Cardiac septum (tissue), 1 donor: Measurements from ENCODE around the gene SERPINE2. TPM values are rescaled to one million over a fixed set of nuclear protein-coding genes. Genes with fewer than 3 reads are reported as not detected.

Source experiments
- DNase-seq: peaks from one replicate; pipeline ENCODE4 v3.0.0-alpha.2; 2020; ENCODE audit warnings: low spot score
- intact Hi-C: fragments of 100-400 bp; cut with DNase I; formaldehyde crosslinking; loops from one replicate; pipeline ENCODE4 v1.14.0; 2022
- long read RNA-seq: library from polyadenylated mRNA; unstranded; transcript quantifications from one replicate; pipeline ENCODE4 v2.0.0, GENCODE V29; 2021
- total RNA-seq: library from RNA; stranded (reverse); fragmentation: NEBNext Ultra II Directional; extraction: Animal tissue kit (Norgen Biotek cat#: 25700); gene quantifications from one replicate; pipeline ENCODE4 v1.2.1, GENCODE V29; 2021
- donor health status: DM: no; HTN: no; CAD: no.

The SERPINE2 gene, protein sequence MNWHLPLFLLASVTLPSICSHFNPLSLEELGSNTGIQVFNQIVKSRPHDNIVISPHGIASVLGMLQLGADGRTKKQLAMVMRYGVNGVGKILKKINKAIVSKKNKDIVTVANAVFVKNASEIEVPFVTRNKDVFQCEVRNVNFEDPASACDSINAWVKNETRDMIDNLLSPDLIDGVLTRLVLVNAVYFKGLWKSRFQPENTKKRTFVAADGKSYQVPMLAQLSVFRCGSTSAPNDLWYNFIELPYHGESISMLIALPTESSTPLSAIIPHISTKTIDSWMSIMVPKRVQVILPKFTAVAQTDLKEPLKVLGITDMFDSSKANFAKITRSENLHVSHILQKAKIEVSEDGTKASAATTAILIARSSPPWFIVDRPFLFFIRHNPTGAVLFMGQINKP
- total RNA-seq, result 91.5 TPM
- long read RNA-seq, transcript SERPINE2-201 (9 exons, 2,195 nt), result minor isoform, 9 of 88 reads
- long read RNA-seq, transcript SERPINE2-202 (9 exons, 2,161 nt), result major isoform, 64 of 88 reads
- long read RNA-seq, partial matches to known transcripts, result 4 of 88 reads
- long read RNA-seq, other reads (novel, unspliced or antisense), result 10 of 88 reads

DNA sequence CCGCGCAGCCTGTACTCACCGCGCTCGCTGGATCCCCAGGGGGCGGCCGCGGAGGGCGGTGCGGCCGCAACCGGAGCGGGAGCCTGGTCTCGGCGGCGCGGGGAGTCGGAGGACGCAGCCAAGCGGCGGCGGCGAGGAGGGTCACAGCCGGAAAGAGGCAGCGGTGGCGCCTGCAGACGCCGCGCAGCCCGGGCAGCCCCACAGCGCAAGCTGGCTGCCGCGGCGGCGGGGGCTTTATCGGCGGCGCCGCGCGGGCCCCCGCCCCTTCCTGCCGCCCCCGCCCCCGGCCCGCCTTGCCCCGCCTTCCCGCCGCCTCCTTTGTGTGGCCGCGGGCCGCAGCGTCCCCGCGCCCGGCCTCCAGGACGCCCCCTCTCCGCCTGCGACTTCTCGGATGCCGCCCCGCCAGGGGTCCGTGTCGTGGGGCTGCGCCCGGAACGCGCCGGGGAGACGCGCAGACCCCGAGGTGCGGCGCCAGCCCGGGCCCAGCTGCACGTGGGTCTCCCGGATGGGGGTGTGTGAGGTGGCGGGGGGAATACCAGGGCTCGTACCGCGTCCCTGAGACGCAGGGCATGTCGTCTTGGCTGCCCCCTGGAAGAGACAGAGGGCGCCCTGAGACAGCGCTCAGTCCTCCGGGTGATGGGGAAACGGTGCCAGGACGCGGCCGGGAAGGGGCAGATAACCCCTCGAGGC, at the start of gene SERPINE2:
Gene SERPINE2 (minus strand): TSS at position 207 of the 690 bp plus-strand sequence. CDS start 37,386 bp downstream, outside the sequence.
- peak; percentile 78 for DNase-seq
- intact Hi-C loops, result loop anchor here (5.0 kb wide), 1 partner anchor 243 kb away; no protein-coding TSS in a partner anchor

DNA sequence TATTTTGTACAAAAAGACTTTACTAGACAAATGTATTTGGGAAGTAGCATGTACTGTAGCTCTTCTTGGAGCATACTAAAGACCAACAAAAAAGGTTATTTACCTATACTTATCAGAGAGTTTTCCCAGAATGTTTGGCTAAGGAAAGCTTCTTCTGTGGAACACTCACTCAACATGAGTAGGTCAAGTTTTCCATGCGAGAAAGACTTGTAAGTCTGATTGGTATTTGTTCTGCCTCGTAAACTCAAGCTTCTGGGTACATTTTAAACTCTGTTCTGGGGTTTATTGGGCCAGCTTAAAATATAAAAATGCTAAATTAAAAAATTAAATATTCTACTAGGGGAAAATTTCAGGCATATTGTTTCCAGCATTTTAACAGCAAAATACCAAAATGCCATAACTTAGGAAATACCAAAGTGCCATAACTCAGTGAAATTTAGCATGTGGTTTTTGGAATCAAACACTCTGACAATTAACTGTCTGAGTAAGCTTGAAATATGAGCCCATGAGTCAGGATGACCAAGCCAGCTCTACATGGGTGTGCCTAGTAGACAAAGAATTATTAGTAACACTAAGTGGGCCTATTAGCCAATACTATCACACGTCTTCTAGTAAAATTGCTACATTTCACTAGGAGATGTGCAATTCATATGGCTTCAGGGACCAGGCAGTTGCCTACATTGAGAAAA, 47.3 kb upstream of the SERPINE2 start:
- DNase-seq, result no peak

DNA sequence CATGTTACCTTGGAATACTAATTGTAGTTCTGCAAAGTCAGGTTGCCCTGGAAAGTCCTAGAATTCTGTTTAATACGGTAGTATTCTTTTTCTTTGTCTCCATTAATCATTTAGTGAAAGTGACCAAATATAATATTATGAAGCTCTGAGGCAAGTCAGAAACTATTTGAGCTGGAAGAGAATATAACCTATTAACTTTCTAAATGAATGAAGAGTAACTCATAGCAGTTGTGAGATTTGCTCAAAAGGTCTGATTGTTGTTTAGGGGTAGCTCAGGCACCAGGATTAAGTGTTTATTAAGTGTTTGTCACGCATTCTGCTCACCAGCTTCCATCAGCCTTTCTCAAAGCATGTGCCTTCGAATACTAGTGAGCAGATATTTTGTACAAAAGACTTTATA, 46.7 kb upstream of the SERPINE2 start:
- intact Hi-C loops, result no loop called here

More for the DNA sequence above, 47.3 kb upstream of the SERPINE2 start:
- intact Hi-C loops, result no loop called here

DNA sequence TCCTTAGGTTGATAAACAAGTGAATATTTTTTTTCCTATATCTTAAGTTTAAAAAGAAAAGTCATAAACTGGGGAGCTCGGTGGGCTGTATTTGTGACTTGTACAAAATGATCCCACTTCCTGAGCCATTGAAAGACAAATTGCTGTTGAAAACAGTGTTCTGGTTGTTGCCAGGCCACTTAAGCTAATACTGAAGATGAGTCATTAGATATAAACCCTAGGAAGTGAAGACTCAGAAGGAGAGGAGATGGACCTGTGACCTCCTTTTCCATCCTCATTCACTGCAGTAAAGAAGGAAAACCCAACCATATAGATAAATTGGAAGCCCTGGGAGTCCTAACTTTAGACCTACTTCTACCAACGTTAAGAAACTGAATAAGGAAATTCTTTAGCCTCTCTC, 46.2 kb upstream of the SERPINE2 start:
- DNase-seq, result no peak
- intact Hi-C loops, result no loop called here

More for the DNA sequence above, 46.7 kb upstream of the SERPINE2 start:
- DNase-seq, result no peak

DNA sequence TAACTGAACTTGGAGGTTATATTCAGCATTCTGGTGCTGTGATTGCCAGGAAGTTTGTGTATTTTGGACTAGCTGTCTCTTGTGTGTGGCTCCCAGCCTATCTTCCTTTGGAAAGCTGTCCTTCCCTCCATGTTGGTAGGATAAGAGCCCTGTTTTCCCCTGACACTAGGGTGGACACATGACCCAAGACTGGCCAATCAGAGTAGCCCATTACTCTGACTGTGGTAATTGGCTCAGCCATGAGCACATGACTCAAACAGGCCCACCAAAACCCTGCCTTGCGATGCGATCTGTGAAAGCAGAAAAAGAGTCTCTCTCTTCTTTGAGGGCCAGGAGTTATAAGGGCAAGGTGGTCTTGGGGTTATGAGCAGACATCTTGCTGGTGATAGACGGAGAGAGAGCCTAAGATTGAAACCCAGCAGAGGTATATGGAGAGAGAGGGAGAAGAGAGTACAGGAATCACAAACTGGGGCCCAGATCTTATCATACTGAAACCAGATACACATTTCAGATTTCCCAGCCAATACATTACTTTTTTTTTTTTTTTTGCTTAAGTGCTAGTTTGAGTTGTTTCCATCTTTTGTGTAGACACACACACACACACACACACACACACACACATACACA, 45.3 kb upstream of the SERPINE2 start:
- no peak for DNase-seq
- intact Hi-C loops, result no loop called here

DNA sequence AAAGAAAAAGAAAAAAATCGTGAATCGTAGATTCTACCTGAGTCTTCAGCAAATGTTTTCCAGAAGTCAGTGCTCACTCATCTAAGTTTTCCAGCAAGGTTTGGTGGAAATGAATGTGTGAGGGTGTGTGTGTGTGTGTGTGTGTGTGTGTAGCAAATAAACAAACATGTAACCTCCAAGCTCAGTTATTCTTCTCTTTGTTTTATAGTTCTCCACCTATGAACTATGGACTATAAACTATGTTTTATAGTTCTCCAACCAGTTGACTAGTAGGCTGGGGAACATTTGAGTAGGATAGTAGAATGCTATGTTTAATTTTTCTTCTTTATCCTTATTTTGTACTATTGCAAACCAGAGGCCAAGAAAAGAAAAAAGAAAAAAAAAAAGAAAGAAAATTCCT, 44.6 kb upstream of the SERPINE2 start:
- intact Hi-C loops, result no loop called here
- DNase-seq, result no peak

DNA sequence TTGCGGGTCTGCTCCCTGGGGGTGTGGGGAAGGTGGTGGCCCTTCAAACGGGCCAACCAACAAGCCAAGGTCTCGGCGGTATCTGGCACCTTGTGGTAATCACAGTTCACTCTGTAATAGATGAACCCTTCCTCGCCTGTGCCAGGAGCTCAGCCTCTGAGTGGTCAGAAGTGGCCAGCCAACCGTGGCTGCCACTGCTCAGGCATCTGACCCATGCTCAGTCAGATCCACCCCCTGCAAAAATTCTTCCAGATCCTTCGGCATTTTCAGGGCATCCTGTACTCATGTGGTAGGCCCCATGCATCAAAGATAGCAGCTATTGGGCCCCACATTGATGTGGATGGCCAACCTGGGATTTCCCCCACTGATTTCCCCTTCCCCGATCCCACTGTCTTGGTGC, 39.6 kb upstream of the SERPINE2 start:
- no peak for DNase-seq
- intact Hi-C loops, result no loop called here

DNA sequence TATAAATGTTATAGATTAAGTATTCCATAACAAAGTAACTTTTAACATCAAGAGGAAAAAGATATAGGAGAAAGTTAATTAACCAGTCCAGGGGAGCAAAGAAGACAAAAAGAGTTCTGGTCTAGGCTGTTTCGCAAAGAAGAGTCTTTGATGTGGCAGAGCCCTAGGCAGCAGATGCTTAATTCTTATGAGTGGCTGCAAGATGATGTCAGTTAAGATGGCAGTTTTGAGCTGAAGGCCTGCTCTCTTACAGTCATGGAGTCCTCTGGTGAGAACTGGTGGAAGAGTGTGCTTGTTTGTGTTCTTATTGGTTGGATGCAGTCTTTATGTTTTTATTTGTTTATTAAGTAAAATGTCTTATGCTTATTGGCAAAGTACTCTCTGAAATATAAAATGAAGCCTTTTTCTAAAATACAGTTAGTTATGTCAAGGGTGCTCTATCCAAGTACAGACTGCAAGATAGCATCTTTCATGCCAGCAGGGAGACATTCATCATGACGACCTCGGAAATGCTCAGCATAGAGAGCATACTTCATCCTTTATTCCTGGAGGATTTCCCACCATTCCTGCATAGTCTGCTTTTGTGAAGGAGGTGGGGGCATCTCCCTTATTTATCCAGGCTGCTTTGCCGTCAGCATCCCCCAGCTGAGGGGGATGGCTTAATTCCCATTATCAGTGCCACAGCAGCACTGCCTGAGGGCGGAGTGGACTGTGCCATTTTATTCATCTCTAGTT, 38.9 kb upstream of the SERPINE2 start:
- DNase-seq, result no peak
- intact Hi-C loops, result no loop called here

DNA sequence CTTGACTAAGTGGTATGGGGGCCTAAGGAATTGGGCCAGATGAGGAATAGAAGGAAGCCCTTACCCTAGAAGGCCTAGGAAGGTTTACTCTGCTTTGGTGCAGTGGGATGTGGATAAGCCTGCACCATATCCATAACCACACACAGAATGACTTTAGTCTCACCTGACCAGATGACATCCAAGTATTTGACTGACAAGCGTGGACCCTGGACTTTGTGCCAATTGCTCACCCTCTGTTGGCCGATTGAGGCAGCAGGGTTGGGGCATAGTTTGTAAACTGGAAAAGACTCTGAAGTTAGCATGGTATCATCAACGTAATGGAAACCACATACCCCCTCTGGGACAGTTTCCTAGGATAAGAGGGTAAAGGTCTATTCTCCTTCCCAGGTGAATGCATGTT, 36.5 kb upstream of the SERPINE2 start:
- intact Hi-C loops, result no loop called here
- no peak for DNase-seq

DNA sequence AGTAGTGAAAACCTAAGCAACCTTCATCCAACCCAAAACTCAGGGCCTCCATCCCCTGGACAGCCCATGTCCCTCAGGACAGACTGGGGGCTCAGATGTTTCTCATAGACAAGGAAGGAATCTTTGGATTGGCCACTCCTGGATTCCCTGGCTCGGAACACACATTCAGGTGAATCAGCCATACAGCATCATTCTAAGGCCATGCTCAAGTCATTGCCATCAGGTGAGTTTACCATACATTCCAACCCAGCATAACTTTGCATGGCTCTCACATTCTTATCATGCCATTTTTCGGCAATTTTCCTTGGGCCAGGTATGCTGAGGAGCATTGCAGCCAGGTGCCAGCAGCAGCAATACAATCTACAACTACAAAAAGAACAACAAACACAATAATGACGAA, 34.6 kb upstream of the SERPINE2 start:
- DNase-seq, result no peak
- intact Hi-C loops, result loop anchor here (5.0 kb wide), 1 partner anchor 124 kb away; no protein-coding TSS in a partner anchor

DNA sequence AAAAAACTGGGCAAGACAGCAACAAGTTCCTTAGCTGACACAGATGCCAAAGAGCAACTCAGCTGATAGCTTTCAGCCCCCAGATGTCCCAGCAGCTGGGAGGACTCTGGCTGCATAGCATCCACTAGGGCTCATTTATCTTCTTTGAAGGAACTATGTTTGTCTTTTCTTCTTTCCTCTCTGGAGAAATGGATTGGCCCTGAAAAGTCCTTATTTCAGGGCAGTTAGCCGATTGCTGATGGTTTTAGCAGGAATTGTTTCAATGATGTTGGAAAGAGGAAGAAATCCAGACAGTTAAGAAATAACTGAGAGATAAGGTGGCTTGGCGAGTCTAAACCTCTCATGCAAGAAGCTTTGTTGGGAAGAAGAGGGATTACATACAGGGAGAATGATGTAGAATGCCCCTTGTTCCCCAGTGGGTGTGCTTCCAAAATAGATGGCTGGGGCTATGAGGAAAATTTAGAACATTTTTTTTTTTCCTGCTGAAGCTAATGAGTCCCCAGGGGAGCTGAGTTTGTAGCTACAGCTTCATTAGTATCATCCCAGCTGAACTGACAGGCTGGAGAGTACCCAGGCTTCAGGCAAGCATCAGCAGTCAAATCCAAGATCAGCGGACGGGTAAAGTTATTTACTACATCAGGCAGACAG, 33.6 kb upstream of the SERPINE2 start:
- no peak for DNase-seq
- intact Hi-C loops, result loop anchor here (5.0 kb wide), 1 partner anchor 125 kb away; no protein-coding TSS in a partner anchor

DNA sequence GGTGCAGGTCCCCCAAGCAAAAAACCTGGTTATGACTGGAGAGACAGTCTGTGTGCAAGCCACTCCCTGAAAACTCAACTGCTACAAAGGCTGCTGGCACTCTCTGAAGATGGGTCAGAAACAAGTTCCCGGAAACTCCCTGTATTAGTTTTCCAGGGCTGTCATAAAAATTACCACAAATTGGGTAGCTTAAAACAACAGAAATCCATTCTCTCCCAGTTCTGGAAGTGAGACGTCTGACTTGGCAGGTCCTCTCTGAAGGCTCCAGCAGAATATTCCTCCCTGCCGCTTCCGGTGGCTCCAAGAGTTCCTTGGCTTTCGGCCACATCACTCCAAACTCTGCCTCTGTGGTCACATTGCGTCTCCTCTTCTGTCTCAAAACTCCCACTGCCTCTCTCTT, 30.1 kb upstream of the SERPINE2 start:
- intact Hi-C loops, result no loop called here
- DNase-seq, result no peak

DNA sequence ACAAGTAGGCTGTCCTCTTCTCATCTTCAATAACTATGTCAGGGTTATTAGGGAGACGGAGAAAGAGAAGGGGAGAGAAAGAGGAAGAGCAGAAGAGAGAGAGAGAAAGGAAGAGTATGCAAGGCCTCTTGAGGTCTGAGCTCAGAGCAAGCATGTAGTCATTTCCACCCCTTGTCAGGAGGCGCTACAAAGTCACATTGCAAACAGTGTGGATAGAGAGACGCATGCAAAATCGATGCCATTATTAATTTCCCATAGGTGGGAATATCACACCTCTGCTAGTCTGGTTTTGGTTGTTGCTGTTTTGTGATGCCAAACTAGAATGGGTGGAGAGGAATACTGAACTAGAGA, 24.2 kb upstream of the SERPINE2 start:
- intact Hi-C loops, result no loop called here
- no peak for DNase-seq

DNA sequence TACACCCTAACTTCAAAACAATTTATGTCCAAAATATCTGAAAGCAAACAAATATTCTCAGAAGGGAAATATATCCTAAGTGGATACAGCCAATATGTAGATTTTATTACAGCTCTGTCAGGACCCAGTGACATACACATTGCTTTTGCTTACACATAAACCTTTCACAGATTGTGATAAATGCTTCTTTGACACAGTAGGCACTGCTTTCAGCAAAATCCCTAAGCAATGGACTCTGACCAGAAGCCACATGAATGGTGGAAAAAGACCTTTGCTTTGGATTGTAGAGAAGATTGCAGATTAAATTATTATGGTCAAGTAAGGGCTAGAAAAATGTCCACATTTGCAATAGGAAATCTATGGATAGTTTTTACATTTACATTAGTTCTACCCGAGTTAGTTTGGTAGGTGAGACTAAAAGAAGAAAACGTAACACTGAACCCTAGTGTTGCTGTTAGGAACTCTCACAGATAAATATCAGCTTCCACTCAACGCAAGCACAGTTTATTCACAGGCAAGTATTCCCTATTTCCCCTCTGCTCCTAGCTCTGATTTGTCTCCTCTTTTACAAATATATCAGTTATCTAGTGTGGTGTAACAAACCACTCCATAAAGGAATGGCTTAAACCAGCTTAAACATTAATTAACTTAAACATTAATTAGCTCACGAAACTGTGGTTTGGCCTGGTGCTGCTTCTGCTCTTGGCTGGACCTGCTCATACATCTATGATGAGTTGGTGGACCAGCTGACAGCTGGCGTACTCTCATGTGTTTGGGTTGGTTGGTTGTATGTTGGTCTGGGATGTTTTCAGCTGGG, 23.6 kb upstream of the SERPINE2 start:
- DNase-seq, result no peak
- intact Hi-C loops, result no loop called here

DNA sequence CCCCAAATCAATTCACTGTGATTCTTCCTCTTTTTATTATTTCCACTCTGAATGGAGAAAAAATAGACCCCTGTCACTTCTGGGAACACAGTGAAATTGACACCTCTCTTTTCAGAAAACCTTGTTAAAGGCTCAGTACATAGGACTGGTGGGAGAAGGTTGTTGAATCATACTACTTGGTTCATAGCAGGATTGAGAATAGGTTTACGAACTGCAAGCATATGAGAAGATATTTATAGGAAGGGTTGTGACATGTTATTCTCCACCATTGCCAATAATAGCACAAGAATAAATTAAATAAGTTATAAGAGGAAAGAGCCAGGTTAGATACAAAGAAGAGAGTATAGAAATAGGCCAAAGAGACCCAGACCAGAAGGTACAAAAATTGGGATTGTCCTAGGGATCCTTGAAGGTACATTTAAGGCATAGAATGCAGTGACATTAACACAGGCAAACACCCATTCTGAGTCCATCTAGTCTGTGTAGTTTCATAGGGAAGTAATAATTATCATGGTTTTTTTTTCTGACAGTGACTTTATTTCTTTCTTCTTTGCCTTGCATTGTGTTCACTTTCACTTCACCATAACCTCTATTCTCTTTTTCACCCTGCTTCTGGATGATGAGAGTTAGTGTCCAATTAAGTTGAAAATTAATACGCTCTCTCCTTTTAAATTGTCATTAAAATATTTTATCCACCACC, 21.8 kb upstream of the SERPINE2 start:
- intact Hi-C loops, result no loop called here
- DNase-seq, result no peak

DNA sequence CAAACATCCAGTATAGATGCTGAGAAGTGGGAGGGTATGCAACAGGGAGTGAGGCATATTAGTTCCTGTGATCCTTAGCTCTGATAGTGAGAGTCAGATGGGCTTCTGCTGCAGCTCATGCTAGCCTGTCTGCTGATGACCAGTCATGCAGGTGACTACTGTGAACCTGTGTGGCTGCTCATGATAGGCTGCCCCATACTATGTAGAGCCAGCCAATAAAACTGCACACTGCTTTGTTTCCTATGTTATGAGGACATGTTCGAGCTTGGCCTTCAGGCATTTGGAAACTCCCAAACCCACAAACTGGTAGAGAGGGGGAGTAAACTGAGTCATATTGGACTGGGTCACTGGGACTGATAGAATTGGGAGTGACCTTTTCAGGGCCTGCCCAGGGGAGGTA, 20.1 kb upstream of the SERPINE2 start:
- intact Hi-C loops, result no loop called here
- no peak for DNase-seq
